ENCODE data around the gene PCBP1. TPM values are rescaled to one million over a fixed set of nuclear protein-coding genes. Genes with fewer than 3 reads are reported as not detected.
"Not testable (repeated sequence)": the region's sequence is repeated elsewhere in the genome, so short reads cannot be mapped to it uniquely, and the experiment has no call there.

Gene PCBP1
- total RNA-seq, 1 experiment from 2014 or later, result 276 TPM

- no peaks in the 10 kb centered on the region for H3K36me3 ChIP-seq (ENCODE audit: control insufficient read depth, insufficient read depth, low read length)
- no peak for ATAC-seq
- no peaks in the 10 kb centered on the region for H3K9me3 ChIP-seq (ENCODE audit: control insufficient read depth, insufficient read depth, low read depth, low read length)
- BruUV-seq (replicated peaks), result no TSS peak
- H3K27me3 ChIP-seq (ENCODE audit: control insufficient read depth, insufficient read depth, low read length), result no peaks in the 10 kb centered on the region
- H3K4me1 ChIP-seq (ENCODE audit: control insufficient read depth, insufficient read depth, low read length), result no peaks in the 10 kb centered on the region
- DNase-seq (ENCODE audit: low read depth, low spot score), result no peak
- ChIA-PET CTCF (no interaction called here), POLR2A (no interaction called here)
- H3K27ac ChIP-seq (ENCODE audit: low read length), result no peak overlapping the region
- intact Hi-C loops (cut with micrococcal nuclease; ENCODE audit: unreplicated experiment) (no loop called here), in situ Hi-C loops (cut with HindIII; ENCODE audit: low pct_unique_long_range_greater_than_20kb, low sequenced_read_pairs) (no loop called here)
- H3K4me3 ChIP-seq (ENCODE audit: low read depth in 2 of 2, low read length in 2 of 2), result no peak overlapping the region
- TF ChIP-seq REST (IDR thresholded peaks at IDR 0.05; ENCODE audit: insufficient read depth in 1 of 2, low read depth in 2 of 2, low read length in 1 of 2) (no peak), CTCF (IDR thresholded peaks at IDR 0.05) (no peak), SIN3A (IDR thresholded peaks at IDR 0.05; ENCODE audit: borderline replicate concordance, insufficient read depth, low read depth, low read length) (no peak), TCF7L2 (IDR thresholded peaks at IDR 0.05; ENCODE audit: low read depth, low read length) (no peak), POLR2AphosphoS5 (IDR thresholded peaks at IDR 0.05; ENCODE audit: low read depth, low read length) (no peak)
Measured at GRCh38 chr2:70049255-70049654, 38.0 kb upstream of the PCBP1 start.

- no peak for ATAC-seq
- intact Hi-C loops (cut with micrococcal nuclease; ENCODE audit: unreplicated experiment), result no loop called here
- no TSS peak for BruUV-seq (replicated peaks)
- in situ Hi-C loops (cut with HindIII; ENCODE audit: low pct_unique_long_range_greater_than_20kb, low sequenced_read_pairs), result no loop called here
- DNase-seq (ENCODE audit: low read depth, low spot score), result no peak
- ChIA-PET CTCF (no interaction called here), POLR2A (no interaction called here)
- no peaks in the 10 kb centered on the region for H3K4me1 ChIP-seq (ENCODE audit: control insufficient read depth, insufficient read depth, low read length)
- no peaks in the 10 kb centered on the region for H3K9me3 ChIP-seq (ENCODE audit: control insufficient read depth, insufficient read depth, low read depth, low read length)
- no peaks in the 10 kb centered on the region for H3K36me3 ChIP-seq (ENCODE audit: control insufficient read depth, insufficient read depth, low read length)
- no peak overlapping the region for H3K4me3 ChIP-seq (ENCODE audit: low read depth in 2 of 2, low read length in 2 of 2)
- TF ChIP-seq TCF7L2 (IDR thresholded peaks at IDR 0.05; ENCODE audit: low read depth, low read length) (no peak), CTCF (IDR thresholded peaks at IDR 0.05) (no peak), REST (IDR thresholded peaks at IDR 0.05; ENCODE audit: insufficient read depth in 1 of 2, low read depth in 2 of 2, low read length in 1 of 2) (no peak), SIN3A (IDR thresholded peaks at IDR 0.05; ENCODE audit: borderline replicate concordance, insufficient read depth, low read depth, low read length) (no peak), POLR2AphosphoS5 (IDR thresholded peaks at IDR 0.05; ENCODE audit: low read depth, low read length) (no peak)
- no peak overlapping the region for H3K27ac ChIP-seq (ENCODE audit: low read length)
- no peaks in the 10 kb centered on the region for H3K27me3 ChIP-seq (ENCODE audit: control insufficient read depth, insufficient read depth, low read length)
Measured at GRCh38 chr2:70050631-70051425, 36.4 kb upstream of the PCBP1 start.

GRCh38 chr2:70055259-70055658 is 32.0 kb upstream of the PCBP1 start:
- H3K9me3 ChIP-seq (ENCODE audit: control insufficient read depth, insufficient read depth, low read depth, low read length); H3K27me3 ChIP-seq (ENCODE audit: control insufficient read depth, insufficient read depth, low read length); ATAC-seq; H3K4me3 ChIP-seq (ENCODE audit: low read depth in 2 of 2, low read length in 2 of 2); H3K4me1 ChIP-seq (ENCODE audit: control insufficient read depth, insufficient read depth, low read length); intact Hi-C loops (cut with micrococcal nuclease; ENCODE audit: unreplicated experiment); H3K36me3 ChIP-seq (ENCODE audit: control insufficient read depth, insufficient read depth, low read length); CTCF ChIA-PET; H3K27ac ChIP-seq (ENCODE audit: low read length); BruUV-seq (replicated peaks); POLR2A ChIA-PET; DNase-seq (ENCODE audit: low read depth, low spot score); in situ Hi-C loops (cut with HindIII; ENCODE audit: low pct_unique_long_range_greater_than_20kb, low sequenced_read_pairs): not testable (repeated sequence)
